Measurements from ENCODE around the gene NHS.

DNA sequence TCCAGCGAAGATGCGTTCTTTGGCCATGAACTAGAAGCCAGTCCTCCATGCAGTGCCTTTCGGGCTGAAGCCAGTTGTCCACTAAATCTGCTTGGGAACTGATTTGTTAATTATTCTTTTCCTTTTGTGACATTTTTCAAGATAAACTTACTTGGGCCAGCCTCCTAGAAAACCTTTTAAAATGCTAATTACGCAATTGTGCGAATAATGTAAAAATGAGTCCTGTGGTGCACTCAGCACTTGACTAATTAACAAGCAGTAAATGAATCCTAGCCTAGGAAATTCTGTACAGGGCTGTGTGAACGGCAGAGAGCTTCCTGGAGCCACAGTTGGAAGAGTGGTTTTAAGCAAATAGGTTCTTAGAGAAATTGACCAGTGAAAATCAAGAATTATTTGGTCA lies 212.4 kb downstream of the NHS start:
- TF ChIP-seq, protein P1, sequence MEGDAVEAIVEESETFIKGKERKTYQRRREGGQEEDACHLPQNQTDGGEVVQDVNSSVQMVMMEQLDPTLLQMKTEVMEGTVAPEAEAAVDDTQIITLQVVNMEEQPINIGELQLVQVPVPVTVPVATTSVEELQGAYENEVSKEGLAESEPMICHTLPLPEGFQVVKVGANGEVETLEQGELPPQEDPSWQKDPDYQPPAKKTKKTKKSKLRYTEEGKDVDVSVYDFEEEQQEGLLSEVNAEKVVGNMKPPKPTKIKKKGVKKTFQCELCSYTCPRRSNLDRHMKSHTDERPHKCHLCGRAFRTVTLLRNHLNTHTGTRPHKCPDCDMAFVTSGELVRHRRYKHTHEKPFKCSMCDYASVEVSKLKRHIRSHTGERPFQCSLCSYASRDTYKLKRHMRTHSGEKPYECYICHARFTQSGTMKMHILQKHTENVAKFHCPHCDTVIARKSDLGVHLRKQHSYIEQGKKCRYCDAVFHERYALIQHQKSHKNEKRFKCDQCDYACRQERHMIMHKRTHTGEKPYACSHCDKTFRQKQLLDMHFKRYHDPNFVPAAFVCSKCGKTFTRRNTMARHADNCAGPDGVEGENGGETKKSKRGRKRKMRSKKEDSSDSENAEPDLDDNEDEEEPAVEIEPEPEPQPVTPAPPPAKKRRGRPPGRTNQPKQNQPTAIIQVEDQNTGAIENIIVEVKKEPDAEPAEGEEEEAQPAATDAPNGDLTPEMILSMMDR (IDR thresholded peaks at IDR 0.05): no peak
- TF ChIP-seq BHLHE40 (IDR thresholded peaks at IDR 0.05; ENCODE audit: low read depth, low read length) (no peak), POLR2A (IDR thresholded peaks at IDR 0.05; ENCODE audit: low read length) (no peak), HDAC2 (IDR thresholded peaks at IDR 0.05) (no peak), KDM5A (IDR thresholded peaks at IDR 0.05) (no peak)
- TF ChIP-seq, protein P2, sequence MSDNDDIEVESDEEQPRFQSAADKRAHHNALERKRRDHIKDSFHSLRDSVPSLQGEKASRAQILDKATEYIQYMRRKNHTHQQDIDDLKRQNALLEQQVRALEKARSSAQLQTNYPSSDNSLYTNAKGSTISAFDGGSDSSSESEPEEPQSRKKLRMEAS (IDR thresholded peaks at IDR 0.05): no peak
- TF ChIP-seq, protein P3, sequence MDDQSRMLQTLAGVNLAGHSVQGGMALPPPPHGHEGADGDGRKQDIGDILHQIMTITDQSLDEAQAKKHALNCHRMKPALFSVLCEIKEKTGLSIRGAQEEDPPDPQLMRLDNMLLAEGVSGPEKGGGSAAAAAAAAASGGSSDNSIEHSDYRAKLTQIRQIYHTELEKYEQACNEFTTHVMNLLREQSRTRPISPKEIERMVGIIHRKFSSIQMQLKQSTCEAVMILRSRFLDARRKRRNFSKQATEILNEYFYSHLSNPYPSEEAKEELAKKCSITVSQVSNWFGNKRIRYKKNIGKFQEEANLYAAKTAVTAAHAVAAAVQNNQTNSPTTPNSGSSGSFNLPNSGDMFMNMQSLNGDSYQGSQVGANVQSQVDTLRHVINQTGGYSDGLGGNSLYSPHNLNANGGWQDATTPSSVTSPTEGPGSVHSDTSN (IDR thresholded peaks at IDR 0.05): no peak
- TF ChIP-seq, protein P4, sequence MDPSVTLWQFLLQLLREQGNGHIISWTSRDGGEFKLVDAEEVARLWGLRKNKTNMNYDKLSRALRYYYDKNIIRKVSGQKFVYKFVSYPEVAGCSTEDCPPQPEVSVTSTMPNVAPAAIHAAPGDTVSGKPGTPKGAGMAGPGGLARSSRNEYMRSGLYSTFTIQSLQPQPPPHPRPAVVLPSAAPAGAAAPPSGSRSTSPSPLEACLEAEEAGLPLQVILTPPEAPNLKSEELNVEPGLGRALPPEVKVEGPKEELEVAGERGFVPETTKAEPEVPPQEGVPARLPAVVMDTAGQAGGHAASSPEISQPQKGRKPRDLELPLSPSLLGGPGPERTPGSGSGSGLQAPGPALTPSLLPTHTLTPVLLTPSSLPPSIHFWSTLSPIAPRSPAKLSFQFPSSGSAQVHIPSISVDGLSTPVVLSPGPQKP (IDR thresholded peaks at IDR 0.05; ENCODE audit: low read depth, low read length): no peak

All from A549 (cell line).